MM.1S (cell line): ENCODE results near the gene SPAG17.

Source experiments
- CTCF ChIP-seq: fragments of 300-600 bp; sonication (generic); IDR thresholded peaks from 2 replicates; pipeline ENCODE4 v1.5.1; 2016; ENCODE audit warnings: antibody characterized with exemption, low read length, mixed read lengths
- EZH2 ChIP-seq: fragments of 300-600 bp; sonication (generic); optimal IDR thresholded peaks from 2 replicates; pipeline ENCODE3; 2017; ENCODE audit warnings: low read depth, mild to moderate bottlenecking, antibody characterized with exemption, low read length, mixed read lengths
- EZH2phosphoT487 ChIP-seq: fragments of 300-600 bp; sonication (generic); IDR thresholded peaks from 2 replicates; pipeline ENCODE4 v1.6.1; 2018; ENCODE audit warnings: antibody characterized with exemption, low read length

GRCh38 chr1:117942293-117942692 lies 242.7 kb downstream of the SPAG17 start:
- TF ChIP-seq CTCF, result no peak
- no peak for TF ChIP-seq EZH2
- TF ChIP-seq EZH2phosphoT487, result no peak
